ENCODE data around the gene MINDY2. TPM values are rescaled to one million over a fixed set of nuclear protein-coding genes. Genes with fewer than 3 reads are reported as not detected.

Gene MINDY2
- total and polyA plus RNA-seq, 2 experiments from 2014 or later: 36.3 to 47.9 TPM

- no peak for TF ChIP-seq CTCF (conservative IDR thresholded peaks at IDR 0.05; ENCODE audit: low read depth in 2 of 2)
- no peak for TF ChIP-seq CREB1 (CRISPR knock-in tag; IDR thresholded peaks at IDR 0.05; ENCODE audit: low read depth)
- TF ChIP-seq EZH2 (IDR thresholded peaks at IDR 0.05; ENCODE audit: low read depth, unreplicated experiment): no peak
These were observed 83.5 kb downstream of the MINDY2 start (continued) for GRCh38 chr15:58854593-58854992.

GRCh38 chr15:58856086-58856485 lies 85.0 kb downstream of the MINDY2 start:
- Histone ChIP-seq H3K79me2 (replicated peaks; ENCODE audit: insufficient read depth) (no peaks in the 10 kb centered on the region), H3K27ac (ENCODE audit: low read depth) (no peak overlapping the region), H4K20me1 (replicated peaks; ENCODE audit: insufficient read depth) (no peaks in the 10 kb centered on the region), H3F3A (replicated peaks; ENCODE audit: low read depth) (no peaks in the 10 kb centered on the region), H3K4me3 (no peak overlapping the region), H3K36me3 (ENCODE audit: insufficient read depth) (no peaks in the 10 kb centered on the region), H3K27me3 (ENCODE audit: insufficient read depth) (no peaks in the 10 kb centered on the region), H3K4me2 (no peak overlapping the region), H3K9me2 (ENCODE audit: insufficient read depth) (no peaks in the 10 kb centered on the region), H3K4me1 (ENCODE audit: insufficient read depth) (no peaks in the 10 kb centered on the region), H2AFZ (no peak overlapping the region)
- Mint-ChIP-seq H3K9me3 (no peaks in the 10 kb centered on the region; the same call in 2 of the 3 replicates), H3K27me3 (ENCODE audit: insufficient read depth, low read depth, poor library complexity) (no peaks in the 10 kb centered on the region), H3K27ac (no peak overlapping the region), H3K36me3 (ENCODE audit: low read depth) (peaks cover 5% of the 10 kb centered on the region; the same call in 2 of the 3 replicates), H3K4me3 (no peak overlapping the region), H3K4me1 (no peaks in the 10 kb centered on the region)
- DNase-seq (ENCODE audit: low spot score) (no peak), ATAC-seq (no peak)
- no peak for TF ChIP-seq JUNB (IDR thresholded peaks at IDR 0.05; ENCODE audit: unreplicated experiment)
- TF ChIP-seq EZH2phosphoT487 (IDR thresholded peaks at IDR 0.05; ENCODE audit: unreplicated experiment): no peak
- no peak for TF ChIP-seq ETS1 (IDR thresholded peaks at IDR 0.05)
- no peak for TF ChIP-seq CTCF (conservative IDR thresholded peaks at IDR 0.05; ENCODE audit: low read depth in 2 of 2)
- no peak for TF ChIP-seq ZNF462 (CRISPR knock-in tag; IDR thresholded peaks at IDR 0.05)
- no peak for TF ChIP-seq POLR2AphosphoS5 (IDR thresholded peaks at IDR 0.05; ENCODE audit: low read depth)
- TF ChIP-seq STAT1 (IDR thresholded peaks at IDR 0.05; ENCODE audit: unreplicated experiment): no peak
- no peak for TF ChIP-seq ZNF331 (CRISPR knock-in tag; IDR thresholded peaks at IDR 0.05; ENCODE audit: low read depth)
